Keratinocyte (primary cell): ENCODE data around the gene MIEN1.

Experiments
- EZH2 ChIP-seq: IDR thresholded peaks from one replicate; pipeline ENCODE4 v1.6.1; 2012; ENCODE audit warnings: inconsistent platforms, mild to moderate bottlenecking, low read length, moderate library complexity
- TF ChIP-seq, protein P1 (sequence below), 3 experiments: IDR thresholded peaks in 1 of 3; conservative IDR thresholded peaks in 1 of 3; optimal IDR thresholded peaks in 1 of 3; 2 replicates in 2 of 3; 3 replicates in 1 of 3; pipeline versions ENCODE3 to v1.5.1; 2011; ENCODE audit warnings: low read length in 3 of 3, mild to moderate bottlenecking in 3 of 3, moderate library complexity in 2 of 3, control low read depth in 1 of 3, inconsistent platforms in 1 of 3; ENCODE audit not compliant: insufficient read depth in 2 of 3; ENCODE audit errors: extremely low read depth in 1 of 3

DNA sequence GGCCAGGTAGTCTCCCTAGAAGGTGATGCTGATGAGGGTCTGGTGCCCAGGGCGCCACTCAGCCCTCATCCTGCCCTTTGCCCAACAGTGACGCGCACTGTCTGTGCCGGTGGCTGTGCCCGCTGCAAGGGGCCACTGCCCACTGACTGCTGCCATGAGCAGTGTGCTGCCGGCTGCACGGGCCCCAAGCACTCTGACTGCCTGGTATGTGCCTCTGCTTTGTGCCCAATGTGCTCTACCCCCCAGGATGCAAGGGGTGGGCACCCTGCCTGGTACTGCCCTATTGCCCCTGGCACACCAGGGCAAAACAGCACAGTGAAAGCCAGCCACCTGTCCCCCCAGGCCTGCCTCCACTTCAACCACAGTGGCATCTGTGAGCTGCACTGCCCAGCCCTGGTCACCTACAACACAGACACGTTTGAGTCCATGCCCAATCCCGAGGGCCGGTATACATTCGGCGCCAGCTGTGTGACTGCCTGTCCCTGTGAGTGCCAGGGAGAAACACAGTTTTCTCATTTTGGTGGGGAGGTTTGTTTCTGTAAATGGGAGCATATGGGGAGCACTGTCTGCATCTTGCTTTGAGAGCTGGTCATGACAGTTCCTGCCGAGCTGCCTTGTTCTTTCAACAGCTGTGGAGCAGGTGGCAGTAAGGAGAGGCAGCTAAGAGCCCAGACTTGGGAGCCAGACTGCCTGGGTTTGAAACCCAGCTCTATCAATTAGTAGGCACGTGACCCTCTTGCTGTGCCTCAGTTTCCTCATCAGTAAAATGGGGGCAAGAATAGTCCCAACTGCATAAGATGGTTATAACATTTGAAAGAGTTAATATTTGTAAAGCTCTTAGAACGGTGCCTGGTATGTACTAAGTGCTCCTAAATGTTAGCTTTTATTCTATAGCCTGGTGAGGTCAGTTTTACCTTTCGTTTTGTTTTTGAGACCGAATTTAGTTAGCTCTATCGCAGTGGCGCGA, 20.1 kb downstream of the MIEN1 start:
- no peak for TF ChIP-seq EZH2
- TF ChIP-seq, protein P1, sequence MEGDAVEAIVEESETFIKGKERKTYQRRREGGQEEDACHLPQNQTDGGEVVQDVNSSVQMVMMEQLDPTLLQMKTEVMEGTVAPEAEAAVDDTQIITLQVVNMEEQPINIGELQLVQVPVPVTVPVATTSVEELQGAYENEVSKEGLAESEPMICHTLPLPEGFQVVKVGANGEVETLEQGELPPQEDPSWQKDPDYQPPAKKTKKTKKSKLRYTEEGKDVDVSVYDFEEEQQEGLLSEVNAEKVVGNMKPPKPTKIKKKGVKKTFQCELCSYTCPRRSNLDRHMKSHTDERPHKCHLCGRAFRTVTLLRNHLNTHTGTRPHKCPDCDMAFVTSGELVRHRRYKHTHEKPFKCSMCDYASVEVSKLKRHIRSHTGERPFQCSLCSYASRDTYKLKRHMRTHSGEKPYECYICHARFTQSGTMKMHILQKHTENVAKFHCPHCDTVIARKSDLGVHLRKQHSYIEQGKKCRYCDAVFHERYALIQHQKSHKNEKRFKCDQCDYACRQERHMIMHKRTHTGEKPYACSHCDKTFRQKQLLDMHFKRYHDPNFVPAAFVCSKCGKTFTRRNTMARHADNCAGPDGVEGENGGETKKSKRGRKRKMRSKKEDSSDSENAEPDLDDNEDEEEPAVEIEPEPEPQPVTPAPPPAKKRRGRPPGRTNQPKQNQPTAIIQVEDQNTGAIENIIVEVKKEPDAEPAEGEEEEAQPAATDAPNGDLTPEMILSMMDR (optimal IDR thresholded peaks at IDR 0.05 in 1 of 3, IDR thresholded peaks at IDR 0.05 in 1 of 3, conservative IDR thresholded peaks at IDR 0.05 in 1 of 3; ENCODE audit: extremely low read depth in 1 of 3, insufficient read depth in 2 of 3, low read length in 3 of 3): no peak
